GM19193 (cell line): ENCODE results near the gene GDF7.

ENCODE experiments used
- POLR2A ChIP-seq: IDR thresholded peaks from 4 replicates; pipeline ENCODE4 v1.6.1; 2011; ENCODE audit not compliant: insufficient read depth, insufficient read length; ENCODE audit errors: extremely low read depth

Gene GDF7

DNA sequence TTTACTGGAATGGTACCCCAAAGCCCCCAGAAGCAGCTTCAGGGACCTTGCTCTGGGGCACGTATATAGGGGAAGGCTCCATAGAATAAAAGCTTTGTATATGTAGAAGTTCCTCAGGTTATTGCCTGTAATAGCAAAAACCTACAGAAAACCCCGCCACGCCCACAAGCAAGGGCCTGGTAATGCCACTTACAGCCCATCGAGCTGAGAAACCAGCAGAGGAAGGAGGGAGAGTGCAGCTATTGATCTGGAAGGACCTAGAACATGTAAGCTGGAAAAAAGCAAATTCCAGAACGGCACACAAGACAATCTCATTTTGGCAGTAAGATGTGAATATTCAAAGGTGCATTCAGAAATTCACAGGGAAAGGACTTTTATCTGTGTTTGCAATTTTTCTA lies 31.8 kb upstream of the GDF7 start:
- no peak for TF ChIP-seq POLR2A

DNA sequence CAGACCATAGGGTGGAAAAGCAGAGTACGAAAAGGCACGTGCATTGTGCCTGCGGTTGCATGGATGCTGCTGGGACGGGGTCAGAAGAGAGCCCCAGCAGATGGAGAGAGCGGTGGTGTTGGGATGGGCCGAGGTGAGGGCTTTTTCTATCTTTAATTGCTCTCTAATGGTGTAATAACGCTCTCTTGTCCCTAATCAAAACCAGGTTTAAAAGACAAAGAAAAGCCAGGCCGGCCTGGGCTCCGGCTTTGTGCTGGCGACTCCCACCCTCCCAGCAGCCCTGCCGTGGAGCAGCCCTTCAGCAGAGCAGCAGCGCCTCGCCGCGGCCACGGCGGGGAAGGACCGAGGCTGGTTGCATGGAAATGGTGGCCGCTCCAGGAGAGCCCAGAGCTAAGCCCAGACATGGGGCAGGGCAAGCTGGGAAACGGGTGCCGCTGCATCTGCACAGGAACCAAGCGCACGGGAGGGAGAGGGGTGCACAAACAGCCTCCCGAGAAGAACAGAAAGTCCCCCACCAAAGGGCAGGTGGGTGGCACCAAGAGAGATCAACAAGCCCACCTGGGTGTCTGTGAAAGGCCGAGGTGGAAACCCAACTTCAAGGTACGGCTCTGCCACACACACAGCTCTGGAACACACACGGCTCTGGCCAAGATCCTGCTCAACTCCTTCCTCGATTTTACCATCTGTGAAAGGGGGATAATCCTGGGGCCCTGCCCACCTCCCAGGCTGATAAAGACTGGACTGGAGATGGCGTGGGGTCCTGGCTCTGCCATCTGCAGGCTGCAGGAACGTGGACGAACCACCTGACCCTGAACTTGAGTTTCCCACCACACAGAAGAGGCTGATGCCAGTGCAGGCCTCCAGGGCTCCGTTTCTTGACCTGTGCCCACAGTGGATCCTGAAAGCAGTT lies 31.0 kb upstream of the GDF7 start:
- TF ChIP-seq POLR2A = no peak

DNA sequence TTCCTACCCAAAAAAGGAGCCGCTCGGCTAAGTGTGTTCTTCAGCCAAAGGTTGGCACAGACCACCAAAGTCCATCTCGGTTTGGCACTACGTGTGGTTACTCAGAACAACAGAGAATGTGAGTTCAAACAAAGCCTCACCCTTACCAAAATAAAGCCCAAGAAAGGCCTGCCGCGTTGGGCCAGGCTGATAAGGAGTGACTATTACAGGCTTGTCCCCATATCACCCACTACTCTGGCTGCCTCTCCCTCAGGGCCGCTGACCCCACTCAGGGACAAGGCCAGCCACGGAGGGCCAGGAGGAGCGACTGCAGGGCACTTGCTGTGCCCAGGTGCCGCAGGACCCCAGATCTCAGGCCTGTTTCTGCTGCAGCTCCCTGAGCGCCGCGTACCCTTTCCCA lies 29.8 kb upstream of the GDF7 start:
- TF ChIP-seq POLR2A = no peak

DNA sequence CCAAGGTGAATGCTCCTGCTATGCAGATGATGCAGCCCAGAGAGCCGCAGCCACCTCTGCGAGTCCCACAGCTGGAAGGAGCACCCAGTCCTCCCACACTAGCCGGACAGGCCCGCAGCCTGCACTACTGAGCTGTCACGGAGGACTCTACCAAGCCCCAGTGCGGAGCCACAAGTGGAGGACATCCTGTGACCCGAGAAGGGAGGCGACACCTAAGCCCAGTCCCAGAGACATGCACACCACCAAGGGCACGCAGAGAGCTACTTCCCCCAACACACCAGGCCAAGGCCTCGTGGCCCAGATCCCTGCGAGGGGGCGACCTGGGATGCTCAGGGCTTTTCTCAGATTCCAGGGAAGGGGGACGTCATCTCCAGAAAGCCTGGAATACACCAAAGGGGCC lies 28.9 kb upstream of the GDF7 start:
- TF ChIP-seq POLR2A = no peak

DNA sequence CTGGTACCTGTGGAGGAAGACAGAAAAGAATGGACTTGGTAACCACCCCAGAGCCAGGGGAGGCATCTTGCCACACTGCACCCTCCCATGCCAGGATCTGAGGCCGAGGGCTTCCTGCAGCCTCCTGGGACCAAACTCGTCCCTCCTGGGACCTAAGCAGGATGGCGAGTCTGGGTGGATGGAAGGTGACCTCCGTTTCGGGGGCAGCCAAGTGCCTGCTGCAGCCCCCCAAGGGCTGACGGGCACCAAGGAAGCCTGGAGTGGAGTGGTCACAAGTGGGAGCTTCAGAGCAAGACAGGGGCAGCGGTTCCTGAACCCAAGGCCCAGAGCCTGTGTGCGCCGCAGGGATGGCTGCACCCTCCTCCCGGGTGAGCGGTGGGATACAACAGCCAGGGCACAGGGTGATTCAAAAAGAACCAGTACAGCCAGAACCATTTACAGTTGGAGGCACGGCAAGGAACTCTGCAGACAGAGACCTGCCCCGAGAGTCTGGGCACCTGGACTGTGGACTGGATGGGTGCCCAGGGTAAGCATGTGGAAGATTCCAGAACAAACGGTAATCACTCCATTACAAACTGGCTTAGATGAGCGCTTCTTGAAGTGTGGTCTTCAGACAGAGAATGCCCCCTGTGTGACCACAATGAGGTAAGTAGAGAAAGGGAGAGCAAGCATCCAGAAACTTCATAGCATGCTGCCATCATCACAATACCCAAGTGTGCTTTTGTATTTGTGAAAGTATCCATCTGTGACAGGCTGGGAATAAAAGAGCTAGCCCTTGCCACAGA lies 28.1 kb upstream of the GDF7 start:
- no peak for TF ChIP-seq POLR2A

DNA sequence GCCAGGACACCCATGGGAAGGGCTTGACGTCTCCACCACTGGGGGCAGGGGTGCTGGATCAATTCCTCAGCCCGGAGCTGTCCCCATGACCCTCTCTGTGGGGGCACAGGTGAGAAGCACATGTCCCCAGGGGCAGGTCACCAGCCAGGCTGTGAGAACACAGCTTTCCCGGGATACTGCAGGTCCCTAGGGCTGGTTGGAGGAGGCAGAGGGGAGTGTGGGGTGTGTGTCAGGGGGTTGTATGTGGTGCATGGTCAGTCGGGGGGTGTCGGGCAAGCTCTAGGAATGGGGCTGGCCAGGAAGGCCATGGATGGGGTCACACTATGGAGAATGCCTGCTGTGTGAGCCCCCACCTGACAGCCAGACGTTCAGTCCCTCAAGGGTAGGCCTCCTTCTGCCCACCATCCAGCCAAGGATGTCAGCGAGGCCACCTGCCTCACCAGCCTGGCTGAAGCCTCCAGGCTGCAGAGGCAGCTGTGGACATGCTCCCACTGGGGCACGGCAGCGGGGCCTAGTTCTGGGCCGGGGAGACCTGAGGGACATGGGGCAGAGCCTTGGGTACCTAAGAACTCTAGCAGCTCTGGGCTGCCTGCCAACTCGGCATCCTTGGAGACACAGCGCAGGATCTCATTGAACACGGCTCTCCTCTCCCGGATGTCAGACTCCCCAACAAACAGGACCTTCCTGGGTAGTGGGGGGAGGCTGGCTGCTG lies 26.4 kb upstream of the GDF7 start:
- TF ChIP-seq POLR2A = no peak

DNA sequence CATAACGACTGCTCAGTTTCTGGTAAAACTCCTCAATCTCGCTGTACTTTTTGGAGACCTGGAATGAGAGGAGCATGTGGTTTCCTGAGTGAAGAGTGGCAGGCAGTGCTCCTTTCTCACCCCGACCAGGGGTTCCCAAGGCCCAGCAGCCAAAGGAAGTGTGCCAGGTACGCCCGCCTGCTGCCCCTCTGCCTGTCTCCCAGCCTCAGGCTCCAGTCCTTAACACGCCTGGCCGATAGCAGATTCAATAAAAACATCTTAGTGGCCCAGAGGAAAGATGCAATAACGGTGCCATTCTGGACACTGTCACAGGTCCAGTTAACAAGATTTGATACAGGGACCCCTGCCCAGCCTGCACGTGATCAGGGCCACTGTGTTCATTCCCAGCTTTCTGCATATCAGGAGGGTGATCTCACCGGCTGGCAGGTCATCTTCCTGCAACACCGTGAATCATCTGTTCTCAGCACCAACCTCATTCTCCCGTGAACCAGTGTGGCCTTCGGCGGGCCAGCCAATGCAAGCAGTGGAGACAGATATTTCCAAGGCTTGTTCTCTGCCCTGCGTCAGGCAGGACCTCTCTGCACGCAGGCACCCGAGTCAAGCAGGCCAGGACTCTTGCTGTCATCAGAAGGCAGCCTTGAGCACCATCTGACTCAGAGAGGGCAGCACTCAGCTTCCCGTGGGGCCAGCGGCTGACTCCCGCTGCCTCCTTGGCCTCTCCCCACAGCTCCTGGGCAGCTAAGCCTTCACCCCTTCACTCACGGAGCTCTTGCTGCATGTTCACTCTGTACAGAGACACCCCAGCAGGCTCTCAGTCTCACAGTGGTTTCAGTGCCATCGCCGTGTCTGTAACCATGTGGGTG lies 25.6 kb upstream of the GDF7 start:
- TF ChIP-seq POLR2A = no peak

DNA sequence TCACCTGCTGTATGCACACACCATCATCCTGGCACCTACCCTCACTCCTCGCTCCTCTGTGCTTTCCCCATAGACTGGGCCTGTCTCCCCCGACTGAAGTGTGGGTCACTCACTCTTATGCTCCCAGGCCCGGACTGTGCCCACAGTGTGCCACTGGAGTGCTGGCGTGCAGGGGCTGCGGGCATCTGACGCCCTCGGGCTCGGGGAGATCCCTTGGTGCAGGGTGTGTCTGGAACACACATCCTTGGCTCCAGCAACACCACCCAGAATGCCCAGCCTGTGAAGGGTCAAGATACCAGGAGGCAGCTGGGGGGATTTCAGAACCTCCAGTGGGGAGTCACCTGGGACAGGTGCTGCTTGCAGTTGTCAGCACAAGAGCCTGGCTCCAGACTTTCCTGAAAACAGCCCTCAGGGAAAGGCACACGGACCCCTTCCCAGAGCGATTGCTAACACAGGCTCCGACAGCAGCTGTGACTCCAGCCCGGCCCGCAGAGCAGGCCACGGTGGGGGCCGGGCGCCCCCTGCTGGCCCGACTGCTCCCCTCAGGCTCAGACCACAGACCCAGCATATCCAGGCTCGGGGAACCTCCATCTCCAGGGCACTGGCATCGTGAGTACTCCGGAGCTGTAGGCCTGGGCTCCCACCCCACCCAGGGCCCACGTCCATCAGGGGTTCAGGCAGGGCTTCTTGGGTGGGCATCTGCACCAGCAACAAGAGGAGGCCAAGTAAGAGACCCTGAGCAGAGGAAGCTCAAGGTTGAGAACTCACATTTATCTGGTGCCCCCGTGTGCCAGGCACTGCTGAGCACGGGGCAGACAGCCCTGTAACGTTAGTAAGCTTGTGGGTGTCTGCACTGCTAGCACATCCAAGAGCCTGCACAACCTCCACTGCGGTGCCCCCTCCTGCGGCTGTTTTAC lies 24.6 kb upstream of the GDF7 start:
- no peak for TF ChIP-seq POLR2A

DNA sequence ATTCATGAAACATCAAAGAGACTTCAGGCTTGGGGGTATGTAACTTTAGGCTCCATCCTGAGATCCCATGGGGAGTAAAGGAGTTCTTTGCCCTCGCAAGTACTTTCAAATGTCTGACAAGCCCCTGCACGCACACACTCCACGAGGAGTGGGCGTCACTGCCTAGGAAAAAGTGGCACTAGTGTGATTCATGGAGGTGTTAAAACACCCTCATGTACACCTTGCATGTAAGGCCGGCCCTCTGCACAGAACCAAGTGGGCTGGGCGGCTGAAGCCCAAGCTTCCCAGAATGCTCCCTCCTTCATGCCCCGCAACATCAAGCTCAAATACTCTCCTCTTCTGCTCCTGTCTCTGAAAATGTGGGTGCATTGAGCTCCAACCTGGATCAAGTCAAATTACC lies 23.9 kb upstream of the GDF7 start:
- no peak for TF ChIP-seq POLR2A

DNA sequence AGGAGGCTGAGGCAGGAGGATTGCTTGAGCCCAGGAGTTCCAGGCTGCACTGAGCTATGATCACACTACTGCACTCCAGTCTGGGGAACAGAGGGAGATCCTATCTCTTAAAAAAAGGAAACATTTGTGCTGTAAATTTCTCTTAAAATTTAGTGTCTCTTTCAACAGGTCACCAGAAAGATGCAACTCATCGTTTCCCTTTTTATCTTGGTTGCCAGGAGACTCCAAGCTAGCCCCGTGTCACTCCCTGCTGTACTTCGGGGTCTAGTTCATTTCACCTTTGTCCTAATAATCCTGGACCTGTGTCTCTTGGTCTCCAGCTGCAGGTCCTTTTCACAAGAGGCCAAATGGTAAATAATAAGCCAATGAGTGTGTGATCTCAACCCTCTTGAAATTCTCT lies 23.1 kb upstream of the GDF7 start:
- no peak for TF ChIP-seq POLR2A

DNA sequence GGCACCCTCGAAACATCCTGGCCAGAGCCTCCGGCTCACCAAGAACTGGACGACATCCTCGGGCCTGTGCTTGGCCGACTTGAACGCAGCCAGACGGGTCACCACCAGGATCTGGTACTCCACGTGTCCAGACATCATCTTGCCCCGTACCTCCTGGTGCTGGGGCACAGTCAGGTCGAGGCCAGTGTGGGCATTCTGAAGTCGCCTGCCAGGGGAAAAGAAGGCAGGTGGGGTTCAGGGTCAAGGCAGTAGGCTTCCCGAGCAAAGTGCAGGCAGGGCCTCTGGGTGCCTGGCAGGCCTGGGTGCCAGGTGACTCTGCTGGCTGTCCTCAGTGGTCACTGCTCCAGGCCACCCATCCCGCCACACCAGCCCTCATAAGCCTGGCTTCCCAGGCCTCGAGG lies 21.6 kb upstream of the GDF7 start:
- TF ChIP-seq POLR2A = no peak

DNA sequence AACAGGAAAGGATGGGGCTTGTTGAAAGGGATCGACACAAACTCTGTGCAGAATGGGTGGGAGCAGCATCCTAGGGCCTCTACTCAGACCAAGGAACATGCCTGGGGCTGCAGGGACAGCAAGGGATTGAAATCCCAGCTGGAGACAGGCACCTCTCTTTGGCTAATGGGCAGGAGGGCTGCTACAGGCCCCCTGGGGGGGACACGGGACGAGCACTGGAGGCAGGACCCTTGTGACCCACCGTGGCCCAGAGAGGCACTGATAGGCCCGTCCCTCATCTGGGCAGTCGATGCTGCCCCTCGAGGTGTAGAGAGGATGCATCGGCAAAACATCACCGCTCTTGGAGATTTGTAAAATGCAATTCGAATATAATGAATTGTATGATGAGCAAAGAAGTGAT lies 21.2 kb upstream of the GDF7 start:
- TF ChIP-seq POLR2A = no peak

DNA sequence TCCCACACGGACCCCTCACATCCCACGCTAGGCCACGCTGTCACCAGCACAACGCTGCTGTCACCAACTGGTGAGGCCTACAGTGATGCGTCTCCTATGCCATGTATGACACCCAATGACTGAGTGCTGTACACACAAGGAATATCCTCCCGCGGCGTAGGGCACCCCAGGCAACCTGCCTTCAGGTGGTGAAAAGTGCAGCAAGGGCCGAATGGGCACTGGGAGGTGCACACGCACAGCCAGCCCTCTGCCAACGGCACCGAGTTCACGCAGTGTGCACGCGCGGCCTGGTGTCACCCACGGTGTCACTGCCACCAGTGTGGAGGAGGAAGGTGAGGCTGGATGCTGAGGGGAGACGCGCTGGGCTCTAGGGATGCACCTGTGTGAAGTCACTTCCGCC lies 20.5 kb upstream of the GDF7 start:
- no peak for TF ChIP-seq POLR2A
